ENCODE results near the gene HGFAC.

DNA sequence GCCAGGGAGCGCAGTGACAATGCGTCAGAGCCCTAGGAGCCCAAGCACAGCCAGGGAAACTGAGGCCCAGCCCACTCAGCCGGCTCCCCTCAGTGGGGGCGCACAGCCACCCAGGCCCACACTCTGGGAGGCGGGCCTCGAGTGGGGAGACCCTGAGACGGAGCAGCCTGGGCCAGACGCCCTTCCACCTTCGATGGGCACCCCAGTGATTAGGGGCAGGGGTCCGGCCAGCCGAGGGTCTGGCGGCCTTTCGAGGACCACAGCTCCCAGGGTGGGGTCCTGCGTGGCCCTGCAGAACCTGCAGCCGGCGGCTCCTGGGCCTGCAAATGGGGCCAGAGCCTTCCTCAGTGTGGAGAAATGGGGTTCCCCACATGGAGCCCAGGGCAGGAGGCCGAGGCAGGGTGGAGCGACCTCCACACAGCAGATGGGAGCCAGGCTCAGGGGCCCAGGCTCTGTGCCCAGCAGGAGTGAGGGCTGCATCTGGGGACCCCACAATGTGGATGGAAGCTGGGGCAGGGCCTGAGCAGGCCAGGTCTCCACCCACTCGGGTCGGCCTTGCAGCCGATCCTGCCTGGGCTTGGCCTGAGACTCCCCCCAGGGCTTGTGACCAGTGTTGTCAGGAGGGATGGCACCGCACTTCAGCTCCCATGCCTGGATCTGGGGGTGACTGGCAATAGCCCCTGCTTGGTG is 5.0 kb downstream of the HGFAC start:
- TF ChIP-seq, protein P1, sequence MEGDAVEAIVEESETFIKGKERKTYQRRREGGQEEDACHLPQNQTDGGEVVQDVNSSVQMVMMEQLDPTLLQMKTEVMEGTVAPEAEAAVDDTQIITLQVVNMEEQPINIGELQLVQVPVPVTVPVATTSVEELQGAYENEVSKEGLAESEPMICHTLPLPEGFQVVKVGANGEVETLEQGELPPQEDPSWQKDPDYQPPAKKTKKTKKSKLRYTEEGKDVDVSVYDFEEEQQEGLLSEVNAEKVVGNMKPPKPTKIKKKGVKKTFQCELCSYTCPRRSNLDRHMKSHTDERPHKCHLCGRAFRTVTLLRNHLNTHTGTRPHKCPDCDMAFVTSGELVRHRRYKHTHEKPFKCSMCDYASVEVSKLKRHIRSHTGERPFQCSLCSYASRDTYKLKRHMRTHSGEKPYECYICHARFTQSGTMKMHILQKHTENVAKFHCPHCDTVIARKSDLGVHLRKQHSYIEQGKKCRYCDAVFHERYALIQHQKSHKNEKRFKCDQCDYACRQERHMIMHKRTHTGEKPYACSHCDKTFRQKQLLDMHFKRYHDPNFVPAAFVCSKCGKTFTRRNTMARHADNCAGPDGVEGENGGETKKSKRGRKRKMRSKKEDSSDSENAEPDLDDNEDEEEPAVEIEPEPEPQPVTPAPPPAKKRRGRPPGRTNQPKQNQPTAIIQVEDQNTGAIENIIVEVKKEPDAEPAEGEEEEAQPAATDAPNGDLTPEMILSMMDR (IDR thresholded peaks at IDR 0.05) = no peak
- TF ChIP-seq POLR2A (IDR thresholded peaks at IDR 0.05) = no peak

Data from esophagus squamous epithelium (tissue), 4 donors.